K562 (cell line): Measurements from ENCODE around the gene LRRFIP2.

Experiments
- BACH1 ChIP-seq: fragments of 200-800 bp; sonication (Bioruptor generic); IDR thresholded peaks from 2 replicates; pipeline ENCODE4 v1.6.1; 2016; ENCODE audit warnings: missing genetic modification characterization, missing compliant biosample characterization
- CXXC5 ChIP-seq: fragments of 250-450 bp; sonication (Bioruptor Pico); IDR thresholded peaks from 2 replicates; pipeline ENCODE4 v1.8.0; 2022; ENCODE audit warnings: inconsistent platforms, mild to moderate bottlenecking, moderate library complexity
- FOXP1 ChIP-seq: sonication (generic); formaldehyde crosslinking; IDR thresholded peaks from 2 replicates; pipeline ENCODE4 v1.8.0; 2022; ENCODE audit warnings: mild to moderate bottlenecking, missing genetic modification reagents
- MAZ ChIP-seq, 2 experiments: fragments of 450-650 bp in 1 of 2; sonication (generic) in 1 of 2; formaldehyde crosslinking; IDR thresholded peaks in 1 of 2; conservative IDR thresholded peaks in 1 of 2; 2 replicates each; pipeline versions ENCODE4 v1.4.0 to v1.5.0; 2020; ENCODE audit warnings: mild to moderate bottlenecking in 1 of 2, missing genetic modification reagents in 1 of 2
- NR1H2 ChIP-seq: sonication (generic); formaldehyde crosslinking; IDR thresholded peaks from 2 replicates; pipeline ENCODE4 v1.4.0; 2020; ENCODE audit warnings: mild to moderate bottlenecking, missing genetic modification reagents
- PML ChIP-seq: IDR thresholded peaks from 2 replicates; pipeline ENCODE4 v1.6.1; 2012; ENCODE audit warnings: low read length, inconsistent platforms
- POLR2A ChIP-seq: fragments of 450-650 bp; conservative IDR thresholded peaks from 2 replicates; pipeline ENCODE4 v1.6.1; 2016
- RBM22 ChIP-seq: fragments of 200-400 bp; formaldehyde crosslinking; IDR thresholded peaks from 2 replicates; pipeline ENCODE4 v1.6.1; 2018; ENCODE audit warnings: low read length, low read depth; ENCODE audit not compliant: poor library complexity, severe bottlenecking
- STAT5A ChIP-seq: IDR thresholded peaks from 2 replicates; pipeline ENCODE4 v1.6.1; 2012; ENCODE audit warnings: low read length, inconsistent platforms, borderline replicate concordance
- TF ChIP-seq, protein P1 (sequence below), 3 experiments: IDR thresholded peaks in 2 of 3; conservative IDR thresholded peaks in 1 of 3; 2 replicates each; pipeline ENCODE4 v1.5.1; 2011 to 2012; ENCODE audit warnings: low read length in 3 of 3, mild to moderate bottlenecking in 3 of 3, control low read depth in 2 of 3, improper control_type of control experiment in 1 of 3, inconsistent platforms in 1 of 3, low read depth in 1 of 3, mixed read lengths in 1 of 3, moderate library complexity in 1 of 3; ENCODE audit not compliant: insufficient read depth in 2 of 3
- TF ChIP-seq, protein P2 (sequence below), 3 experiments: fragments of 200-800 bp in 1 of 3; sonication (Bioruptor generic) in 1 of 3; sonication (generic) in 1 of 3; formaldehyde crosslinking in 1 of 3; IDR thresholded peaks; 2 replicates each; pipeline versions ENCODE4 v1.6.1 to v1.8.0; 2016 to 2022; ENCODE audit warnings: mild to moderate bottlenecking in 2 of 3, missing compliant biosample characterization in 2 of 3, missing genetic modification characterization in 2 of 3, missing genetic modification reagents in 1 of 3
- TF ChIP-seq, protein P3 (sequence below): fragments of 450-650 bp; formaldehyde crosslinking; IDR thresholded peaks from 2 replicates; pipeline ENCODE4 v1.4.0; 2022; ENCODE audit warnings: missing genetic modification characterization

GRCh38 chr3:37216597-37217097 is 42.3 kb upstream of the LRRFIP2 start:
- TF ChIP-seq POLR2A (no peak), NR1H2 (CRISPR knock-in tag) (no peak), CXXC5 (no peak), RBM22 (no peak), FOXP1 (no peak), MAZ (CRISPR knock-in tag; conservative IDR thresholded peaks at IDR 0.05 in 1 of 2, IDR thresholded peaks at IDR 0.05 in 1 of 2) (no peak), STAT5A (no peak), BACH1 (tag) (no peak), PML (no peak)
- TF ChIP-seq, protein P1, sequence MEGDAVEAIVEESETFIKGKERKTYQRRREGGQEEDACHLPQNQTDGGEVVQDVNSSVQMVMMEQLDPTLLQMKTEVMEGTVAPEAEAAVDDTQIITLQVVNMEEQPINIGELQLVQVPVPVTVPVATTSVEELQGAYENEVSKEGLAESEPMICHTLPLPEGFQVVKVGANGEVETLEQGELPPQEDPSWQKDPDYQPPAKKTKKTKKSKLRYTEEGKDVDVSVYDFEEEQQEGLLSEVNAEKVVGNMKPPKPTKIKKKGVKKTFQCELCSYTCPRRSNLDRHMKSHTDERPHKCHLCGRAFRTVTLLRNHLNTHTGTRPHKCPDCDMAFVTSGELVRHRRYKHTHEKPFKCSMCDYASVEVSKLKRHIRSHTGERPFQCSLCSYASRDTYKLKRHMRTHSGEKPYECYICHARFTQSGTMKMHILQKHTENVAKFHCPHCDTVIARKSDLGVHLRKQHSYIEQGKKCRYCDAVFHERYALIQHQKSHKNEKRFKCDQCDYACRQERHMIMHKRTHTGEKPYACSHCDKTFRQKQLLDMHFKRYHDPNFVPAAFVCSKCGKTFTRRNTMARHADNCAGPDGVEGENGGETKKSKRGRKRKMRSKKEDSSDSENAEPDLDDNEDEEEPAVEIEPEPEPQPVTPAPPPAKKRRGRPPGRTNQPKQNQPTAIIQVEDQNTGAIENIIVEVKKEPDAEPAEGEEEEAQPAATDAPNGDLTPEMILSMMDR (IDR thresholded peaks at IDR 0.05 in 2 of 3, conservative IDR thresholded peaks at IDR 0.05 in 1 of 3; ENCODE audit: insufficient read depth in 2 of 3, low read depth in 1 of 3, low read length in 3 of 3), result no peak
- TF ChIP-seq, protein P2, sequence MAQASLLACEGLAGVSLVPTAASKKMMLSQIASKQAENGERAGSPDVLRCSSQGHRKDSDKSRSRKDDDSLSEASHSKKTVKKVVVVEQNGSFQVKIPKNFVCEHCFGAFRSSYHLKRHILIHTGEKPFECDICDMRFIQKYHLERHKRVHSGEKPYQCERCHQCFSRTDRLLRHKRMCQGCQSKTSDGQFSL (CRISPR knock-in tag; IDR thresholded peaks at IDR 0.05), result no peak
- TF ChIP-seq, protein P2 (tag; IDR thresholded peaks at IDR 0.05), result no peak
- TF ChIP-seq, protein P3, sequence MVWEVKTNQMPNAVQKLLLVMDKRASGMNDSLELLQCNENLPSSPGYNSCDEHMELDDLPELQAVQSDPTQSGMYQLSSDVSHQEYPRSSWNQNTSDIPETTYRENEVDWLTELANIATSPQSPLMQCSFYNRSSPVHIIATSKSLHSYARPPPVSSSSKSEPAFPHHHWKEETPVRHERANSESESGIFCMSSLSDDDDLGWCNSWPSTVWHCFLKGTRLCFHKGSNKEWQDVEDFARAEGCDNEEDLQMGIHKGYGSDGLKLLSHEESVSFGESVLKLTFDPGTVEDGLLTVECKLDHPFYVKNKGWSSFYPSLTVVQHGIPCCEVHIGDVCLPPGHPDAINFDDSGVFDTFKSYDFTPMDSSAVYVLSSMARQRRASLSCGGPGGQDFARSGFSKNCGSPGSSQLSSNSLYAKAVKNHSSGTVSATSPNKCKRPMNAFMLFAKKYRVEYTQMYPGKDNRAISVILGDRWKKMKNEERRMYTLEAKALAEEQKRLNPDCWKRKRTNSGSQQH (CRISPR knock-in tag), result no peak
